Gastroesophageal sphincter (tissue), 4 donors: ENCODE results near the gene DAB1. TPM values are rescaled to one million over a fixed set of nuclear protein-coding genes. Genes with fewer than 3 reads are reported as not detected.

Experiments
- ATAC-seq: fragments of 150-250 bp; one replicate; pipeline ENCODE4 v1.9.1; 2016; ENCODE audit warnings: mild to moderate bottlenecking, moderate library complexity
- H3K27ac ChIP-seq, 4 donors: fragments of 200-600 bp; sonication (generic) in 3 of 4; 1 replicate in 3 of 4; 2 replicates in 1 of 4; pipeline ENCODE4 v1.5.1; 2016 to 2019
- H3K27me3 ChIP-seq: fragments of 200-600 bp; sonication (generic); one replicate; pipeline ENCODE4 v1.5.1; 2019
- H3K36me3 ChIP-seq, 2 donors: fragments of 200-600 bp; sonication (generic); one replicate each; pipeline ENCODE4 v1.5.1; 2019; ENCODE audit warnings: control low read depth in 1 of 2
- H3K4me1 ChIP-seq, 3 donors: fragments of 200-600 bp; sonication (generic); 1 replicate in 2 of 3; 2 replicates in 1 of 3; pipeline ENCODE4 v1.5.1; 2016 to 2019; ENCODE audit warnings: control low read depth in 2 of 3
- H3K4me3 ChIP-seq, 2 donors: fragments of 200-600 bp; sonication (generic); one replicate each; pipeline ENCODE4 v1.5.1; 2019; ENCODE audit warnings: mild to moderate bottlenecking in 1 of 2, moderate library complexity in 1 of 2
- H3K9me3 ChIP-seq, 3 donors: fragments of 200-600 bp; sonication (generic); one replicate each; pipeline ENCODE4 v1.5.1; 2017 to 2019; ENCODE audit warnings: control low read depth in 2 of 3
- EP300 ChIP-seq: sonication (generic); formaldehyde crosslinking; IDR thresholded peaks from one replicate; pipeline ENCODE4 v1.6.1; 2017; ENCODE audit warnings: antibody characterized with exemption, mild to moderate bottlenecking
- POLR2A ChIP-seq, 2 donors: fragments of 450-650 bp; IDR thresholded peaks; one replicate each; pipeline ENCODE4 v1.6.1; 2017; ENCODE audit warnings: antibody characterized with exemption in 2 of 2, mild to moderate bottlenecking in 2 of 2, moderate library complexity in 1 of 2
- POLR2AphosphoS5 ChIP-seq: sonication (generic); formaldehyde crosslinking; IDR thresholded peaks from one replicate; pipeline ENCODE4 v1.6.1; 2017; ENCODE audit warnings: antibody characterized with exemption
- WGBS, 2 donors: methylation state at CpG; one replicate each; pipeline ENCODE4 v1.1.5; 2018; ENCODE audit warnings: low coverage in 1 of 2; 5-methylcytosine and 5-hydroxymethylcytosine counted together
- total RNA-seq, 4 donors: library from RNA; depleted of rRNA; stranded (reverse); fragments of >200 nt; gene quantifications; one replicate each; pipeline ENCODE4 v1.1.0, GENCODE V29; 2016
- TF ChIP-seq, protein P1 (sequence below), 4 experiments: fragments of 200-600 bp in 2 of 4; fragments of 450-650 bp in 2 of 4; sonication (generic) in 1 of 4; IDR thresholded peaks; one replicate each; pipeline ENCODE4 v1.5.1; 2017 to 2019; ENCODE audit warnings: antibody characterized with exemption in 4 of 4, mild to moderate bottlenecking in 2 of 4, moderate library complexity in 2 of 4

Gene DAB1
- total RNA-seq, 4 donors from 2014 or later, result 0.47 to 1.6 (median 1.1) TPM

DNA sequence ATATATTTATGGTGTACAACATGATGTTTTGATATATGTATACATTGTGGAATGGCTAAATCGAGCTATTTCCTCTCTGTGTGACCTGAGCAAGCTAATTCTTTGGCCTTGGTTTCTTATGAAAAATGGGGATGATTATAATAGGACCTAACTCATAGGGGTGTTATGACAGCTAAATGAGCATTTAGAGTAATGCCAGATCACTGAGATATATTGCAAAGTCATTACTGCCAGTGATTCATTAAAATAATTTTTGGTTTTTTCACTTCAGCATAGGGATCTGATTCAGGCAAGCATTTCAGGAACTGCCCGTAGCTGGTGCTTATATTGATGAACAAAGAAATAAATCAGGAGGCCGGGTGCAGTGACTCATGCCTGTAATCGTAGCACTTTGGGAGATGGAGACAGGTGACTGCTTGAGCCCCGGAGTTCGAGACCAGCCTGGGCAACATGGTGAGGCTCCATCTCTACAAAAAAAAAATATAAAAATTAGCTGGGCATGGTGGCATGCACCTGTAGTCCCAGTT, 30.7 kb downstream of the DAB1 start:
- ATAC-seq, result no peak
- no peaks in the 10 kb centered on the region for H3K4me1 ChIP-seq
- no peaks in the 10 kb centered on the region for H3K36me3 ChIP-seq
- no peaks in the 10 kb centered on the region for H3K9me3 ChIP-seq
- WGBS, 2 donors, result 68 to 69% methylated on average over 5 to 6 of the region's 6 CpGs
- TF ChIP-seq EP300, result no peak
- TF ChIP-seq POLR2A (IDR thresholded peaks at IDR 0.05), result no peak
- TF ChIP-seq, protein P1, sequence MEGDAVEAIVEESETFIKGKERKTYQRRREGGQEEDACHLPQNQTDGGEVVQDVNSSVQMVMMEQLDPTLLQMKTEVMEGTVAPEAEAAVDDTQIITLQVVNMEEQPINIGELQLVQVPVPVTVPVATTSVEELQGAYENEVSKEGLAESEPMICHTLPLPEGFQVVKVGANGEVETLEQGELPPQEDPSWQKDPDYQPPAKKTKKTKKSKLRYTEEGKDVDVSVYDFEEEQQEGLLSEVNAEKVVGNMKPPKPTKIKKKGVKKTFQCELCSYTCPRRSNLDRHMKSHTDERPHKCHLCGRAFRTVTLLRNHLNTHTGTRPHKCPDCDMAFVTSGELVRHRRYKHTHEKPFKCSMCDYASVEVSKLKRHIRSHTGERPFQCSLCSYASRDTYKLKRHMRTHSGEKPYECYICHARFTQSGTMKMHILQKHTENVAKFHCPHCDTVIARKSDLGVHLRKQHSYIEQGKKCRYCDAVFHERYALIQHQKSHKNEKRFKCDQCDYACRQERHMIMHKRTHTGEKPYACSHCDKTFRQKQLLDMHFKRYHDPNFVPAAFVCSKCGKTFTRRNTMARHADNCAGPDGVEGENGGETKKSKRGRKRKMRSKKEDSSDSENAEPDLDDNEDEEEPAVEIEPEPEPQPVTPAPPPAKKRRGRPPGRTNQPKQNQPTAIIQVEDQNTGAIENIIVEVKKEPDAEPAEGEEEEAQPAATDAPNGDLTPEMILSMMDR (IDR thresholded peaks at IDR 0.05), result no peak
- no peak for TF ChIP-seq POLR2AphosphoS5
- H3K27me3 ChIP-seq, result peaks cover 7% of the 10 kb centered on the region
- H3K4me3 ChIP-seq, result no peak overlapping the region
- H3K27ac ChIP-seq, result no peak overlapping the region

DNA sequence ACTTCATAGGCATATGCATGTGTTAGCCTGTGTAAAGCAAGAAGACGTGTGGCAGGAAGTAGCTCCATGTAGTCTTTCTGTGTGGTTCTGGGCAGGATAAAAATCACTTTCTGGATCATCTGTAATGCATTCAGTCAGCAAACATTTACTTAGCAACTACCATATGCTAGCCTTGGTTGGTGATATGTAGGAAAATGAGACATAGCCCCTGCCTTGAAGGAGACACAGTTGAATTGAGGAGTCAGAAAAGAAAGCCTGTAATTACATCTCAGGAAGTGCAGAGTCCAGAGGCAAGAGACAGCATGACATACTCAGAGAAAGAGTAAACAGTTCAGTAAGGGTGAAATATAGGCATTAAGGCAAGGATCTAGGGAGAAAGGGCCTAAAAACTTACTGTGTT, 38.5 kb downstream of the DAB1 start:
- Histone ChIP-seq H3K36me3 (no peaks in the 10 kb centered on the region), H3K4me3 (no peak overlapping the region), H3K4me1 (no peaks in the 10 kb centered on the region), H3K27me3 (no peaks in the 10 kb centered on the region), H3K9me3 (no peaks in the 10 kb centered on the region), H3K27ac (no peak overlapping the region)
- ATAC-seq, result no peak
- TF ChIP-seq EP300 (no peak), POLR2A (IDR thresholded peaks at IDR 0.05) (no peak), POLR2AphosphoS5 (no peak)
- TF ChIP-seq, protein P1 (IDR thresholded peaks at IDR 0.05), result no peak
- WGBS, 2 donors, result 57 to 72% methylated on average over 1 of the region's 1 CpG

DNA sequence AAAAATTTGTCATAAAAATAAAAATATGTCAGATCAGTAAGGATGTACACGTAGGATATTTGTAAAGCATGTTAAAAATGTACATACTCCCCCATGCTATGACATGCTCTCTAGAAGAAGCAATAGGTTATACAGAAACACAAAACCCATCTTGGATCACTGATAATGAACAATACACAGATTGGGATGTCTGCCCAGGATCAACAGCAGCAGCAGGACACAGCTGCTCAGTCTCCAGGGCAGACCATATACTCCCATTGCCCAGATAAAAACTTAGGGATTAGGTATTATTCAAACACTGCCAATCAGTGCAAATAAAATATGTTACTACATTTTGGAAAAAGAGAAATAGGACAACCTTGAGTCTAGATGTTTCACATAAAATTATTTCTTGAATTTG, 39.0 kb downstream of the DAB1 start:
- no peak overlapping the region for H3K27ac ChIP-seq
- WGBS, 2 donors, result 40 to 44% methylated on average over 1 of the region's 1 CpG
- no peaks in the 10 kb centered on the region for H3K4me1 ChIP-seq
- no peak for ATAC-seq
- H3K4me3 ChIP-seq, result no peak overlapping the region
- no peaks in the 10 kb centered on the region for H3K9me3 ChIP-seq
- TF ChIP-seq EP300 (no peak), POLR2A (IDR thresholded peaks at IDR 0.05) (no peak), POLR2AphosphoS5 (no peak)
- TF ChIP-seq, protein P1 (IDR thresholded peaks at IDR 0.05), result no peak
- H3K36me3 ChIP-seq, result no peaks in the 10 kb centered on the region
- no peaks in the 10 kb centered on the region for H3K27me3 ChIP-seq

DNA sequence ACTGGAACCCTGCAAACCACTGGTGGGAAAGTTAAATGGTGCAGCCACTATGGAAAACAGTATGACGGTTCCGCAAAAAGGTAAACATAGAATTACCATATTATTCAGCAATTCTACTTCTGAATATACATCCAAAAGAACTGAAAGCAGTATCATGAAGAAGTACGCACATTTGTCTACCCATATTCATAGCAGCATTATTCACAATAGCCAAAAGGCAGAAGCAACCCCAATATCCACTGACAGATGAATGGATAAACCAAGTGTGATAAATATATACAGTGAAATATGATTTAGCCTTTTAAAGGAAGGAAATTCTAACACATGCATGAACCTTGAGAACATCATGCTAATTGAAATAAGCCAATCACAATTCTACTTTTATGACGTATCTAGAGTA, 39.6 kb downstream of the DAB1 start:
- no peaks in the 10 kb centered on the region for H3K27me3 ChIP-seq
- whole genome bisulfite sequencing, 2 donors, result 63 to 85% methylated on average over 3 to 4 of the region's 4 CpGs
- ATAC-seq, result no peak
- H3K4me1 ChIP-seq, result no peaks in the 10 kb centered on the region
- no peaks in the 10 kb centered on the region for H3K36me3 ChIP-seq
- H3K4me3 ChIP-seq, result no peak overlapping the region
- H3K27ac ChIP-seq, result no peak overlapping the region
- H3K9me3 ChIP-seq, result no peaks in the 10 kb centered on the region
- TF ChIP-seq POLR2A (IDR thresholded peaks at IDR 0.05), result no peak
- TF ChIP-seq POLR2AphosphoS5, result no peak
- TF ChIP-seq EP300, result no peak
- TF ChIP-seq, protein P1 (IDR thresholded peaks at IDR 0.05), result no peak

DNA sequence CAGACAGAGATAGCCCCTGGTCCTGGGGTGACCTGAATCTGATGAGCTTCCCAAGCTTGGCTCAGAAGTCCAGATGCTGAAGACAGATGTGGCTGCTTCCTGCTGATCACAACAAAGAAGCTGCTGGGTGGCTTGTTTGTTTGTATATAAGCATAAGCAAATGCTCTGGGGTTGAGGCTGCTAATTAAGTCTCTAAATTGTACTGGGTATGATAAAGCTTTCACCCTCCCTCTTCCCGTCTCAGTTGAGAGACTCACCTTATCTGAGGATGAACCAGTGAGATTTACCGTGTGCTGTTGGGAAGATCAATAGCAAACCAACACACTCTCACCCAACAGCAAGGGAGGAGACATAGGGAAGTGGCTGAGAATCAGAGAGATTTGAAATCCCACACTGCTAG, 42.0 kb downstream of the DAB1 start:
- Histone ChIP-seq H3K27me3 (no peaks in the 10 kb centered on the region), H3K4me1 (no peaks in the 10 kb centered on the region), H3K27ac (no peak overlapping the region), H3K4me3 (no peak overlapping the region), H3K36me3 (no peaks in the 10 kb centered on the region), H3K9me3 (no peaks in the 10 kb centered on the region)
- TF ChIP-seq, protein P1 (IDR thresholded peaks at IDR 0.05), result no peak
- TF ChIP-seq POLR2A (IDR thresholded peaks at IDR 0.05), result no peak
- TF ChIP-seq EP300, result no peak
- no peak for TF ChIP-seq POLR2AphosphoS5
- ATAC-seq, result no peak
- WGBS, 2 donors, result 56% methylated on average over 2 of the region's 2 CpGs; no CpG with 5 or more reads in 1 of the 2 donors
